Right kidney (tissue), 1 donor: ENCODE results near the gene EP300.
A peak's percentile ranks its signal among the peaks of the same experiment; 100 is the strongest.
"Not testable (repeated sequence)": the region's sequence is repeated elsewhere in the genome, so short reads cannot be mapped to it uniquely, and the experiment has no call there.

ENCODE experiments used
- DNase-seq: peaks from one replicate; pipeline ENCODE4 v3.0.0-alpha.2; 2016

The EP300 gene

GRCh38 chr22:41076857-41077256, 15.5 kb upstream of the EP300 start:
- no peak for DNase-seq

GRCh38 chr22:41078931-41079330, 13.5 kb upstream of the EP300 start:
- no peak for DNase-seq

GRCh38 chr22:41085842-41086241, 6.5 kb upstream of the EP300 start:
- DNase-seq, result no peak

GRCh38 chr22:41091132-41092022, 1.0 kb upstream of the EP300 start:
- peak; percentile 95 for DNase-seq

- peak; percentile 59 for DNase-seq
Observed at GRCh38 chr22:41092847-41093411, 537 bp downstream of the EP300 start.

- DNase-seq, result no peak
Observed at GRCh38 chr22:41094041-41094593, 1.7 kb downstream of the EP300 start.

- DNase-seq, result no peak
Observed at GRCh38 chr22:41096391-41096790, 4.0 kb downstream of the EP300 start.

GRCh38 chr22:41096841-41097240, 4.4 kb downstream of the EP300 start:
- DNase-seq, result no peak

- no peak for DNase-seq
Observed at GRCh38 chr22:41099036-41099435, 6.6 kb downstream of the EP300 start.

GRCh38 chr22:41106122-41106968, 14.0 kb downstream of the EP300 start:
- no peak for DNase-seq

GRCh38 chr22:41106969-41107325, 14.6 kb downstream of the EP300 start:
- DNase-seq, result not testable (repeated sequence)

- no peak for DNase-seq
Observed at GRCh38 chr22:41110968-41111367, 18.6 kb downstream of the EP300 start.

GRCh38 chr22:41116342-41116741, 23.9 kb downstream of the EP300 start:
- no peak for DNase-seq

- no peak for DNase-seq
Observed at GRCh38 chr22:41117127-41117965, 25.0 kb downstream of the EP300 start.

GRCh38 chr22:41123151-41123550, 30.8 kb downstream of the EP300 start:
- no peak for DNase-seq

- DNase-seq, result no peak
Observed at GRCh38 chr22:41124086-41124485, 31.7 kb downstream of the EP300 start.

- no peak for DNase-seq
Observed at GRCh38 chr22:41127451-41127850, 35.1 kb downstream of the EP300 start.

- DNase-seq, result no peak
Observed at GRCh38 chr22:41128606-41129005, 36.2 kb downstream of the EP300 start.

GRCh38 chr22:41132550-41132949, 40.2 kb downstream of the EP300 start:
- DNase-seq, result no peak

- DNase-seq, result no peak
Observed at GRCh38 chr22:41140365-41140957, 48.1 kb downstream of the EP300 start.

GRCh38 chr22:41145921-41146320, 53.5 kb downstream of the EP300 start:
- DNase-seq, result not testable (repeated sequence)
